Metanephros (tissue), 1 donor: Measurements from ENCODE around the gene AGAP3. TPM values are rescaled to one million over a fixed set of nuclear protein-coding genes. Genes with fewer than 3 reads are reported as not detected.

ENCODE experiments used
- total RNA-seq: library from RNA; depleted of rRNA; stranded (reverse); fragments of >200 nt; gene quantifications from one replicate; pipeline ENCODE4 v1.2.3, GENCODE V29; 2014

Gene AGAP3
- 48.6 TPM for total RNA-seq

DNA sequence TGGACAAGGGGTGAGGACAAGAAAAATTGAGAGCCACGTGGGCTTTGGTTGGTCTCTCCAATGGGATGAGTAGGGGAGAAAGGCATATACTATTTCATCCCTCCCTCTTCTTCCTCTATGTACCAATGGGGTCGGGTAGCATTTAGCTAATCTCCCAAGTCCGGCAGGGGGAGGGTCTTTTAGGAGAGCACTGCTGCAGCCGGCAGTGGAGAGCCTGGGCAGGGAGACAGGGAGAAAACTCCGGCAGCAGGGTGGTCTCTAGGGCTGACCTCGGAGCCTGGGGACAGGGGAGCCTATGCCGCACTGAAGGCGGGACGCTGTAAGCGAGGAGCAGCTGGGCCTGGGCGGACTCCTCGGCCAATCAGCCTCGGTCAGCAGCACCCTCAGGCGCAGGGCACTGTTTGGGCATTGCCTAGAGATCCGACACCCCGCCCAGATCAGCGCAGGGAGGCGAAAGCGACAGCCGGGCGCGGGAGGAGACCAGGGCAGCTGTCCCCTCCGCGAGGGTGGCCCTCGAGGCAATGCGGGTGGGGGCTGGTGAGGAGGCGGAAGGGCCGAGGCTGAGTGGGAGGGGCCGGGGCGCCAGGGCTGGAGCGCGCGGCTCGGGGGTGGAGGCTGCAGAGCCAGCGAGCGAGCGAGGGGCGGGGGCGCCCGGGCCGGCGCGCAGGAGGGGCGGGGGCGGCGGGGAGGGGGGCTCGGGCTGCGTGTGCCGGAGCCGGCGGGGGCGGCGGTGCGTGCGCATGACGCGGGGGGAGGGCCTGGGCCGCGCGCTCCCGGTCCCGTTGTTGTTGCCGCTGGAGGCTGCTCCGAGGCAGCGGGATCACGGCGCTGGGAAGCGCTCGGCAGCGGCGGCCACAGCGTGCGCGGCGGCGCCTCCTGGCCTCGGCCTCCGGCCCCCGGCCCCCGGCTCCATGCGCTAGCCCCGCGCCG lies at the start of gene AGAP3:
AGAP3 (plus strand) TSS at position 785 of the 930 bp plus-strand sequence. CDS start 267 bp downstream, outside the sequence.

DNA sequence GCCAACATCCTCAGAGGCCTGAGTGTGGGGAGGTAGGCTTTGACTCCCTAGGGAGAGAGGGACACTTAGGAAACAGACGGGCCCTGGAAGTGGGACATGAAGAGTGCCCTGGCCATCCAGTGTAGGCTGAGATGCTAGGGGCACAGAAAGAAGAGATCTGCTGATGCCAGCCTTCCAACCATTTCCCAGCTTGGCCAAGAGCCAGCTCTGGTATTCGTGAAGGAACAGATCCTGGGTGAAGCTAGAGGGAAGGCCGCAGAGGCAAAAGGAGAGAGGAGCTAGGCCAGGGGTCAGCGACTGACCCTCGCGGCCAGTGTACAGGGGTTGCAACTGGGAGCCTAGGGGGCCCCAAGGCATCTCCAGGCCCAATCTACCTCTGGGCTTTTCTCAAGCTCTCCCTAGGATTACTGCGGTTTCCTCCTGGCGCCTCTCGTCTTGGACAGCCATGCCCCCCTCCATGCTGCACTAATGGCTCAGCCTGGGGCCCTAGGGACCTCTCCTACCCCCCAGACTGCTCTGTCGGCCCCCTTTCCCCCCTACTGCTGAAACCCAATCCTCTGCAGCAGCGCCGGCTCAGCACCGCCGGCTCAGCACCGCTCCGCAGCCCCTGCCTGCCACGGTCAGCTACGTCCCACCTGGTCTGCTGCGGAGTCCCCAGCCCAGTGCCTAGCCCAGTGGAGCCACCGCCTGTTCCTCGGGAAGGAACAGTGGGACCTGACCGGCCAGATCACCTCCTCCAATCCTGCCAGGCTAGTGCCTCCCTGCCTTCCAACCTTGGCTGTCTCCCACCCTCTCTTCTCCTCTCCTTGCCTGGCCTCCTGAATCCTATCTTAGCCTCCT lies 38.1 kb upstream of the AGAP3 start, which contains the start of gene ASIC3:
ASIC3 (plus strand) TSS at position 556 of the 840 bp plus-strand sequence. CDS start 355 bp downstream, outside the sequence.

DNA sequence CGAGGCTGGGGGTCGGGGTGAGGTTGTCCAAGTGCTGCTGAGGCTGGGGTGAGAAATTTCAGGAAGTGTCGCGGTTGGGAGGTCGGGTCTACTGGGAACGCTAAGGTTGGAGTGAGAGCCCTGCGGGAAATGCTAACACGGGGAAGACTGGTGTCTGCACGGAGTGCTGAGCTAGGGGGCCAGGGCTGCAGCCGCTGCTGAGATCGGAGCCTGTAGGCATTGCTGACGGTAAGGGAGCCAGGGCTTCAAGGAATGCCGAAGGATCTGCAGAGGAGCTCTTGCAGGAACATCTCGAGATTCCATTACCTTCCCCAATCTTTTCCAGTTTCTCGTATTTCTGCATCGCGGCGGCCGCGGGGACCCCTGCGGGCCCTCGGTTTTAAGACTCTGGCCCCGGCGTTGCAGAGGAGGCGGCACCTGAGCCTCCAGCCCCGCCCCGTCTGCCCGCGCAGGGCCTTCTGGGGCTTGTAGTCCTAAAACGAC lies 28.7 kb upstream of the AGAP3 start, which contains the start of gene CDK5:
CDK5 (minus strand) TSS at position 392 of the 483 bp plus-strand sequence; CDS start at position 343, 49 bp downstream.

DNA sequence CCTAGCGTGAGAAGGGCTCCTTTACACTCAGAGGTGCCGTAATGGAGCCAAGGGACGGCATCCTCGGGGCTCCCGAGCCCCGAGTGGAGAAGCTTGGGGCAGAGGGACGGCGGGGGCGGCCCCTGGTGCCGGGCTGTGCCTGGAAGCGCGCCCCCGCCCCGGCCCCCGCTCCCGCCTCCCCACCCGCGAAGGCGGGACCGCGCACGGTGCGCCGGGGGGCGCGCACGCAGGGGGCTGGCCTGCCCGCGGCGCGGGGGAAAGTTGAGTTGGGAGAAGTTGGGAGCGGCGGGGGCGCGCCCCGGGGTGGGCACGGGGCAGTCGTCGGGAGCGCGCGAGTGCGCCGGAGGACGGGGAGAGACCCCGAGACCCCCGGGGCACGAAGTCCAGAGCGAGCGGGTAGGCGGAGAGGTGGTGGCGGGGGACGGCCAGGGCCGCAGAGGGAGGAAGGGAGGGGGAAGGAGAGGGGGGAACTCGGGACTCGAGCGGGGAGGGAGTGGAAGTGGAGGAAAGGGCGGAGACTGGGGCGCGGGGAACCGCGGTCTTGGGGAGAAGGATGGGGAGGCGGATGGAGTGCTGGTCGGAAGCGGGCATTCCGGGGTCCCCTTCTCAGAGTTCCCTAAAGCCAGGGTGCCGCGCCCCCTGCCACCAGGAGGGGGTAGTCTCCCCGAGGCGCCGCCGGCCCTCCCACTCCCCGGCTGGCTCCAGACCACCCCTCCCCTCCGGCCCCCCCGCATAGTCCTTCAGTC lies 26.7 kb upstream of the AGAP3 start, which contains the start of gene SLC4A2:
SLC4A2 (plus strand) TSS at position 223 of the 746 bp plus-strand sequence. CDS start 2,399 bp downstream, outside the sequence.

DNA sequence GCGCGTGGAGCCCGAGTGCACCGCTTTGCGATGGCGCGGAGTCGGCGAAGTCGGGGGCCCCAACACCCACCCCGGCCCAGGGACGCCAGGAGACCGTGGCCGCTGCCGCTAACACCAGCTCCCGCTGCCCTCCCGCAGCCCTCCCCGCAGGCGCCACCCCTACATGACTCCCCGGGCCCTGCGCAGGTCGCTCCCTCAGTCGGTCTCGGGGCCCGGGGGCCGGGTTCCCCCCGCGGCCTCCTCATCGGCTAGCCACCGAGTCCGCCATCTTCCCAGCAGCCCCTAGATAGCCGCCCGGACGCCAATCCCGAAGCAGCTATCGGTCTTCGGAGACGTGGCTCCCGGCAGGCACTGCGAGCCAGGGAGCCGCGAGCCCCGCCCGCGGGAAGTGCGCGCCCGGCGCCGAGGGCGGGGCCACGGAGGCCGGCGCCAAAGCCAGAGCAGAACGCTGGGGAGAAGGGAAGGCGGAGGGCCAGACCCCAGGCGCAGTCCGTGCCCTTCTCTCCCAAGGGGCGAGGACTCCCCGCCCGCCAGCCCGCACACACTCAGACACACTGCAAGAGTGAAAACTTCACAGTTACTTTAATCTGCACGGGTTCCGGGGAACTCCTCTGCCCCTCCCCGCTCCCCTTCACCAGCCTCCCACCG lies 5.6 kb upstream of the AGAP3 start, which contains the start of gene FASTK:
FASTK (minus strand) TSS at position 288 of the 648 bp plus-strand sequence; CDS start at position 245, 43 bp downstream.

DNA sequence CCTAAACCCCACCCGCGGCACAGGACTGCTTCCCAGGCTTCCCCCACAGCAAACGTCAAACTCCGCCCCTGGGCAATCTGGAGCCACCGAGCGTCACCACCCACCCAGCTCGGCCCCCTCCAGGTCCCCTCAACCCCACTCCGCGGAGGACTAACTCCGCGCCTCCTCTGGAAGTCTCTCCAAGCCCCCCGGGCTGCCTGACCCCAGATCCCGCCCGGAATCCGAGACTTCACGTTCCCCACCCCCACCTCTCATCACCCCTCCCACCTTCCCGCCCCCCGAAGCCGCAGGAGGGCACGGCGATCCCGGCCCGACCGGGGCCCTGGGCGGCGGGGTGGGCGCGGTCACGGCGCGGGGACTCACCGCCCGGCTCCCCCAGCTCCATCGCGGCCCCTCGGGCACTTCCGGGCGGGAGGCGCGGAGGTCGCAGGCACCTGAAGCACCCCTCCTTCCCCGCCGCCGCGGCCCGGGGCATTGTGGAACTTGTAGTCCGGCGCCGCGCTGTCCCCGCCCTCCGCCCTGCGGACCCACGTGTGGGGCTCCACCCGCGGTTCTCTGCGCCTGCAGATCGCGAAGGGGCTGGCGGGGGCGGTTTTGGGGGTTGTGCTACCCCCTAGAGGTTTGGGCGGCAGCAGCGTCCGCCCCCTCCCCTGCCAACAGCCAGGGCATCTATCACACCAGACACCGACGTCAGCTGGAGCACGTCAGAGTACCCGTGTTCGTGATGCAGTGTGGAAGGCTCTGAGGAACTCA lies 3.0 kb upstream of the AGAP3 start, which contains the start of gene TMUB1:
TMUB1 (minus strand) TSS at position 423 of the 753 bp plus-strand sequence. CDS start 930 bp downstream, outside the sequence.

DNA sequence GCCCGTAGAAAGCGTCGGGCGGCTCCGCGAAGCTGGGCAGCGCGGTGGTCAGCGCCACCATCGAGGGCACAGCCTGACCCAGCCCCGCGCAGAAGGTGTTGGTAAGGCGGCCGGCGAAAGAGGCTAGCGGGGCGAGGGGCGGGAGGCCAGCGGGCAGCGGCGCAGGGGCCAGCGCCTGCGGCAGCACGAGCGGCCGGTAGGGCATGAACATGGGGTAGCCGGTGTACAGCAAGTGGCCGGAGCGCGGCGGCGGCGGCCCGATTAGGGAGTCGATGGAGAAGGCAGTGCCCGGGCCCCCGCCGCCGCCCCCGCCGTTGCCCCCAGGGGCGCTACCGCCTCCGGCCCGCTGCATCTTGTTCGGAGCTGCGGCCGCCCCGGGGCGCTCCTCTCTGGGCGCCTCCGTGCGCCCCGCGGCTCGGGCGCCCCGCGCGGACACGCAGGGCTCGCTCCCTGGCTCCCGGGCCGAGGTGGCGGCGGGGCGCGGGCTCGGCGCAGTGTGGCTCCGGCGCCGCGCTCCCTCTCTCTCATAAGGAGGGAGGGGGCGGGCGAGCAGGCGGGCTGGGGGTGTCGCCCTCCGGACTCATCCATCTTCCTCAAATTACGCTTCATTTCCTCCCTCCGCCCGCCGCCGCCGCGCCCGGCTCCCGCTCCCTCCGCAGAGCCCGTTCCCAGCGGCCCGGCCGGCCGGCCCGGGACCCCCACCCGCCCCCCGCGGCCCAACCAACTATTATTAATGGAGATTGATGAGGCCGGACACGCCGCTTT lies 81.1 kb downstream of the AGAP3 start, which contains the start of gene GBX1:
GBX1 (minus strand) TSS at position 498 of the 765 bp plus-strand sequence; CDS start at position 352, 146 bp downstream.

DNA sequence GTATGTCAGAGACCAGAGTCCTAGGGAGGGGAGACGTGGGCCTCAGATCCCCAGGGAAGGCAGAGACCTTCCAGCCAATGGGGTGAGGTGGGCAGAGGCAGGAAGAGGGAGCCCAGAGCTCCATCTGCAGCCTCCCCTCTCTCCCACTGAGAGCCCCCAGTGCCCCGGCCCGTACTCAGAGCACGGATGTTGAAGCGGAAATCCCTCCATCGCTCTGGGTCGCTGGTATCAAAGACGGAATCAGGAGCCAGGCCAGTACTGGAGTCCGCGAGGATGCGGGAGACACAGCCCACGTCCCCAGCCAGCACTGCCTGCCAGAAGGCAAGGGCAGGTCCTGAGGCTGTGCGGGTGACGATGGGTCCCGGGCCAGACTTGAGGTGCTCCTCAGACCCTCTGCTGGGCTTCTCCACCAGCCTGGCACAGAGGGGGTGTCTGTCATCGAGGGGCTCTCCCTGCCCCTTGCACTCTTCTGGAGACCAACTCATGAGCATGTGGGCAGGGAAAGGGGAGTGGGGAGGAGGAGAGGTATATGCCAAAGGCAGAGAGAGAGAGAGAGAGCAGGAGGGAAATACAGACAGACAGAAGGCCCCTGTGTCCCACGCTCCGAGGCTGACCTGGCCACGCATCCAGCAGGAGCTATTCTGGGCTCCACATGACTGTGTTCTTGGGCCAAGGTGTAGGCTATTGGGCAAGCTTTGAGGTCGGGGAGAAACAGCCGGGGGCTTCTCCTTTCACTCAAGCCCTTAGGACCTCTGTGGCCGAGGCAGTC lies 100.5 kb downstream of the AGAP3 start, which contains the start of gene ASB10:
ASB10 (minus strand) TSS at position 611 of the 769 bp plus-strand sequence; CDS start at position 491, 120 bp downstream.

Other genes starting within 250 kb of the AGAP3 start
- gene AOC1, start 234.0 kb upstream of the AGAP3 start, total RNA-seq = 82.9 TPM
- 14.4 TPM for gene KCNH2, start 108.2 kb upstream of the AGAP3 start, total RNA-seq
- gene NOS3, start 95.5 kb upstream of the AGAP3 start, total RNA-seq = 22.5 TPM
- 0.70 TPM for gene ATG9B, start 62.0 kb upstream of the AGAP3 start, total RNA-seq
- 24.6 TPM for gene ABCB8, start 58.0 kb upstream of the AGAP3 start, total RNA-seq
- 0.76 TPM for gene ASIC3, start 37.9 kb upstream of the AGAP3 start, total RNA-seq
- 13.3 TPM for gene CDK5, start 28.6 kb upstream of the AGAP3 start, total RNA-seq
- 110 TPM for gene SLC4A2, start 26.9 kb upstream of the AGAP3 start, total RNA-seq
- gene FASTK, start 5.7 kb upstream of the AGAP3 start, total RNA-seq = 64.4 TPM
- 25.7 TPM for gene TMUB1, start 3.0 kb upstream of the AGAP3 start, total RNA-seq
- gene GBX1, start 81.2 kb downstream of the AGAP3 start, total RNA-seq = 0.64 TPM
- 3.4 TPM for gene ASB10, start 100.8 kb downstream of the AGAP3 start, total RNA-seq
- not detected for gene H2BK1, start 124.0 kb downstream of the AGAP3 start, total RNA-seq
- 22.3 TPM for gene ABCF2, start 140.7 kb downstream of the AGAP3 start, total RNA-seq
- gene CHPF2, start 146.0 kb downstream of the AGAP3 start, total RNA-seq = 29.1 TPM
- 50.2 TPM for gene SMARCD3, start 162.2 kb downstream of the AGAP3 start, total RNA-seq